Peyer's patch (tissue), 4 donors: ENCODE measurements around the gene RFNG. TPM values are rescaled to one million over a fixed set of nuclear protein-coding genes. Genes with fewer than 3 reads are reported as not detected.
"Not testable (repeated sequence)": the region's sequence is repeated elsewhere in the genome, so short reads cannot be mapped to it uniquely, and the experiment has no call there.

Source experiments
- DNase-seq, 3 donors: peaks; one replicate each; pipeline ENCODE4 v3.0.0-alpha.2; 2017 to 2019
- H3K27ac ChIP-seq, 4 donors: fragments of 200-600 bp; sonication (generic); one replicate each; pipeline ENCODE4 v1.5.1; 2016 to 2019
- H3K27me3 ChIP-seq, 2 donors: fragments of 200-600 bp; sonication (generic); one replicate each; pipeline ENCODE4 v1.5.1; 2019
- H3K36me3 ChIP-seq, 3 donors: fragments of 200-600 bp; sonication (generic); one replicate each; pipeline ENCODE4 v1.5.1; 2016 to 2019
- H3K4me1 ChIP-seq, 4 donors: fragments of 200-600 bp; sonication (generic); one replicate each; pipeline ENCODE4 v1.5.1; 2016 to 2019
- H3K4me3 ChIP-seq, 4 donors: fragments of 200-600 bp; sonication (generic); 1 replicate in 3 of 4; 2 replicates in 1 of 4; pipeline ENCODE4 v1.5.1; 2016 to 2019; ENCODE audit warnings: mild to moderate bottlenecking in 1 of 4
- H3K9me3 ChIP-seq, 4 donors: fragments of 200-600 bp; sonication (generic); one replicate each; pipeline ENCODE4 v1.5.1; 2016 to 2019; ENCODE audit warnings: mild to moderate bottlenecking in 1 of 4
- POLR2A ChIP-seq, 2 donors: fragments of 450-650 bp; IDR thresholded peaks; one replicate each; pipeline ENCODE4 v1.5.1; 2017; ENCODE audit warnings: antibody characterized with exemption in 2 of 2, mild to moderate bottlenecking in 2 of 2, moderate library complexity in 2 of 2
- total RNA-seq, 4 donors: library from RNA; depleted of rRNA; stranded (reverse); fragments of >200 nt; gene quantifications; one replicate each; pipeline ENCODE4 v1.1.0, GENCODE V29; 2016
- TF ChIP-seq, protein P1 (sequence below), 6 experiments: fragments of 450-650 bp in 4 of 6; fragments of 200-600 bp in 2 of 6; sonication (generic) in 1 of 6; IDR thresholded peaks; one replicate each; pipeline ENCODE4 v1.5.1; 2017 to 2019; ENCODE audit warnings: antibody characterized with exemption in 6 of 6, mild to moderate bottlenecking in 3 of 6, moderate library complexity in 1 of 6

RFNG gene
- total RNA-seq, 4 donors from 2014 or later: 42.9 to 65.7 (median 50.2) TPM

DNA sequence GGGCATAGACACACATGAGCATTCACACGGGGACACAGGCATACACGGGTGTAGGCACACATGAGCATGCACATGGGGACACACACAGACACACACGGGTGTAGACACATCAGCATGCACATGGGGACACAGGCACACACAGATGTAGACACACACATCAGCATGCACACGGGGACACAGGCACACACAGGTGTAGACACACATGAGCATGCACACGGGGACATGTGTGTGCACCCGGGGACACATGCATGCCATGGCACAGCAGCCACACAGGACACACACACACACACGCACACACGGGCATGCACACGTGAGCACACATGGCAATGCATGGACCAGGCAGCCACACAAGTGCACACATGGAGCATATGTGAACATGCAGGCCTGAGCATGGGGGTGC, 9.0 kb downstream of the RFNG start:
- no peak for TF ChIP-seq POLR2A (IDR thresholded peaks at IDR 0.05)
- TF ChIP-seq, protein P1, sequence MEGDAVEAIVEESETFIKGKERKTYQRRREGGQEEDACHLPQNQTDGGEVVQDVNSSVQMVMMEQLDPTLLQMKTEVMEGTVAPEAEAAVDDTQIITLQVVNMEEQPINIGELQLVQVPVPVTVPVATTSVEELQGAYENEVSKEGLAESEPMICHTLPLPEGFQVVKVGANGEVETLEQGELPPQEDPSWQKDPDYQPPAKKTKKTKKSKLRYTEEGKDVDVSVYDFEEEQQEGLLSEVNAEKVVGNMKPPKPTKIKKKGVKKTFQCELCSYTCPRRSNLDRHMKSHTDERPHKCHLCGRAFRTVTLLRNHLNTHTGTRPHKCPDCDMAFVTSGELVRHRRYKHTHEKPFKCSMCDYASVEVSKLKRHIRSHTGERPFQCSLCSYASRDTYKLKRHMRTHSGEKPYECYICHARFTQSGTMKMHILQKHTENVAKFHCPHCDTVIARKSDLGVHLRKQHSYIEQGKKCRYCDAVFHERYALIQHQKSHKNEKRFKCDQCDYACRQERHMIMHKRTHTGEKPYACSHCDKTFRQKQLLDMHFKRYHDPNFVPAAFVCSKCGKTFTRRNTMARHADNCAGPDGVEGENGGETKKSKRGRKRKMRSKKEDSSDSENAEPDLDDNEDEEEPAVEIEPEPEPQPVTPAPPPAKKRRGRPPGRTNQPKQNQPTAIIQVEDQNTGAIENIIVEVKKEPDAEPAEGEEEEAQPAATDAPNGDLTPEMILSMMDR (IDR thresholded peaks at IDR 0.05): no peak
- no peaks in the 10 kb centered on the region for H3K9me3 ChIP-seq
- peaks cover 0 to 3% (median 2%) of the 10 kb centered on the region in 4 donors for H3K4me1 ChIP-seq
- DNase-seq: no peak
- H3K4me3 ChIP-seq: no peak overlapping the region
- no peaks in the 10 kb centered on the region for H3K27me3 ChIP-seq
- peaks cover 0 to 5% (median 0%) of the 10 kb centered on the region in 3 donors for H3K36me3 ChIP-seq
- H3K27ac ChIP-seq: no peak overlapping the region

GRCh38 chr17:82041144-82041814, 10.3 kb downstream of the RFNG start:
- TF ChIP-seq POLR2A (IDR thresholded peaks at IDR 0.05): no peak
- TF ChIP-seq, protein P1 (IDR thresholded peaks at IDR 0.05): no peak
- Histone ChIP-seq H3K4me1 (peaks cover 0 to 10% (median 9%) of the 10 kb centered on the region in 4 donors), H3K9me3 (no peaks in the 10 kb centered on the region), H3K4me3 (no peak overlapping the region), H3K27me3 (no peaks in the 10 kb centered on the region), H3K36me3 (no peaks in the 10 kb centered on the region), H3K27ac (no peak overlapping the region)
- DNase-seq: no peak

GRCh38 chr17:82039695-82040299, 11.8 kb downstream of the RFNG start:
- no peak for DNase-seq
- no peaks in the 10 kb centered on the region for H3K27me3 ChIP-seq
- no peaks in the 10 kb centered on the region for H3K9me3 ChIP-seq
- no peaks in the 10 kb centered on the region for H3K36me3 ChIP-seq
- H3K27ac ChIP-seq: no peak overlapping the region
- H3K4me1 ChIP-seq: peaks cover 0 to 17% (median 12%) of the 10 kb centered on the region in 4 donors
- TF ChIP-seq, protein P1 (IDR thresholded peaks at IDR 0.05): no peak
- no peak for TF ChIP-seq POLR2A (IDR thresholded peaks at IDR 0.05)
- H3K4me3 ChIP-seq: no peak overlapping the region

GRCh38 chr17:82038796-82039409, 12.7 kb downstream of the RFNG start:
- not testable (repeated sequence) for H3K27ac ChIP-seq, H3K27me3 ChIP-seq, DNase-seq, H3K4me3 ChIP-seq, H3K36me3 ChIP-seq, H3K9me3 ChIP-seq
- peaks cover 0 to 17% (median 12%) of the 10 kb centered on the region in 4 donors for H3K4me1 ChIP-seq

DNA sequence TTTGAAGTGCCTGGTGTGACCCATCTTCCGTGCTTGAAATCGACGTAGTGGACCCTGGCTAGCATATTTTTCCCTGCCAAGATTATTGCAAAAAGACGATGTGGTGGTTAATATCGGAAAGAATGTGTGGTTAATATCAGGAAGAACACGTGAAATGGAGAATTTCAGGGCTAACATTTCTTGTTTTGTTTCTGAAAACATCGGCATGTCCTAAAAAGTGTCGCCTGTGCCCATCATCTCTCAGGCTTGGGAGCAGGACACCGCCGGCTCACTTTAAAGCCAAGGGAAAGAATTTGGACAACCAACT, 13.8 kb downstream of the RFNG start:
- peak overlapping the region; percentile 93 to 100 (median 96) for H3K27ac ChIP-seq
- no peak for DNase-seq
- H3K9me3 ChIP-seq: no peaks in the 10 kb centered on the region
- TF ChIP-seq, protein P1 (IDR thresholded peaks at IDR 0.05): no peak
- TF ChIP-seq POLR2A (IDR thresholded peaks at IDR 0.05): no peak
- H3K36me3 ChIP-seq: no peaks in the 10 kb centered on the region
- no peaks in the 10 kb centered on the region for H3K27me3 ChIP-seq
- H3K4me3 ChIP-seq: peak overlapping the region; percentile 60 to 85 (median 74)
- H3K4me1 ChIP-seq: peaks cover 0 to 17% (median 12%) of the 10 kb centered on the region in 4 donors
